Glutamatergic neuron (in vitro differentiated cells): ENCODE measurements around the gene C4A. TPM values are rescaled to one million over a fixed set of nuclear protein-coding genes. Genes with fewer than 3 reads are reported as not detected.
"Not testable (repeated sequence)": the region's sequence is repeated elsewhere in the genome, so short reads cannot be mapped to it uniquely, and the experiment has no call there.

ENCODE experiments used
- DNase-seq: peaks from one replicate; pipeline ENCODE4 v3.0.0; 2022
- H3K27ac Mint-ChIP-seq: one replicate; pipeline ENCODE4 v1.8.0; 2020; ENCODE audit warnings: mild to moderate bottlenecking, mixed read lengths, inconsistent platforms; ENCODE audit not compliant: unreplicated experiment
- H3K27me3 Mint-ChIP-seq: one replicate; pipeline ENCODE4 v1.8.0; 2020; ENCODE audit warnings: mild to moderate bottlenecking, moderate library complexity, mixed read lengths, inconsistent platforms; ENCODE audit not compliant: unreplicated experiment
- H3K36me3 Mint-ChIP-seq: one replicate; pipeline ENCODE4 v1.8.0; 2020; ENCODE audit warnings: mild to moderate bottlenecking, mixed read lengths, inconsistent platforms; ENCODE audit not compliant: unreplicated experiment
- H3K4me1 Mint-ChIP-seq: one replicate; pipeline ENCODE4 v1.8.0; 2020; ENCODE audit warnings: mild to moderate bottlenecking, low read depth, mixed read lengths, inconsistent platforms; ENCODE audit not compliant: unreplicated experiment
- H3K4me3 Mint-ChIP-seq: one replicate; pipeline ENCODE4 v1.8.0; 2020; ENCODE audit warnings: mild to moderate bottlenecking, mixed read lengths, inconsistent platforms; ENCODE audit not compliant: unreplicated experiment
- H3K9me3 Mint-ChIP-seq: one replicate; pipeline ENCODE4 v1.8.0; 2020; ENCODE audit warnings: mild to moderate bottlenecking, moderate library complexity, mixed read lengths, inconsistent platforms; ENCODE audit not compliant: unreplicated experiment
- total RNA-seq: library from RNA; stranded (reverse); fragmentation: NEBNext Ultra II Directional; extraction: Animal tissue kit (Norgen Biotek cat#: 25700); gene quantifications from one replicate; pipeline ENCODE4 v1.2.1, GENCODE V29; 2021; ENCODE audit not compliant: unreplicated experiment
- TF ChIP-seq, protein P1 (sequence below): fragments of 200-600 bp; sonication (generic); IDR thresholded peaks from one replicate; pipeline ENCODE4 v1.5.0; 2021; ENCODE audit not compliant: partially characterized antibody, unreplicated experiment

The C4A gene
- total RNA-seq, 1 donor from 2014 or later: 9.3 TPM

DNA sequence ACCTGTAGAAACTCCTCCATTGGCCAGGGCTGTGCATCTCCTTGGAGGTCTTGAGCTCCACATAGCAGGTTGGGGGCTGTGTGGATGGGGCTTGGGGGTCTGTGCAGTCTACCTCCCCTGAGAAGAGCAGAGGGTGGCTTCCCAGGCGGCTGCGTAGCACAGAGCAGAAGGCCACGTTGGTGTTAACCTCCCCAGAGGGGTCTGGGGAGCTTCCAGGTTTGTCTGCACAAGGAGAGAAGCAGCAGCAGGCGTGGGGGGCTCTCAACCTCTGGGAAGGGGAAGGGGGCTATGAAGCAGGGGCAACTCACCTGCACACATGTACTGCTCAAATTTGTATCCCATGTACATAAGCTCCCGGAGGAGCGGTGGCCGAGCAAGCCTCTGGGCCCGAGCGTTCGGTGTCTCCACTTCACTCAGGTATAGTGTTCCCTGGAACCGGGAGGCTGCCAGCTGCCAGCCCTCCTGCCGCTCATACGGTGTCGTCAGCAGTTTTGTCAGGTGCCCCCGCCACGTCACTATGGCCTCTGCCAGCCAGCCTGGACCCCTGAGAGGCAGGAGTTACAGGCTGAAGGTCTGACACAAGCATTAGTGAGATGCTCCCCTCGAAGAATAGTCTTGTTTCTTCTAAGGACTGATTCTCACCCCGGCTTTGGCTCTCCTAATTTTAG lies 11.1 kb upstream of the C4A start:
- Mint-ChIP-seq H3K9me3 (peaks cover 20% of the 10 kb centered on the region), H3K4me1 (peaks cover 8% of the 10 kb centered on the region), H3K4me3 (peak overlapping the region; percentile 92), H3K36me3 (peaks cover 5% of the 10 kb centered on the region), H3K27me3 (peaks cover 14% of the 10 kb centered on the region), H3K27ac (no peak overlapping the region)
- TF ChIP-seq, protein P1, sequence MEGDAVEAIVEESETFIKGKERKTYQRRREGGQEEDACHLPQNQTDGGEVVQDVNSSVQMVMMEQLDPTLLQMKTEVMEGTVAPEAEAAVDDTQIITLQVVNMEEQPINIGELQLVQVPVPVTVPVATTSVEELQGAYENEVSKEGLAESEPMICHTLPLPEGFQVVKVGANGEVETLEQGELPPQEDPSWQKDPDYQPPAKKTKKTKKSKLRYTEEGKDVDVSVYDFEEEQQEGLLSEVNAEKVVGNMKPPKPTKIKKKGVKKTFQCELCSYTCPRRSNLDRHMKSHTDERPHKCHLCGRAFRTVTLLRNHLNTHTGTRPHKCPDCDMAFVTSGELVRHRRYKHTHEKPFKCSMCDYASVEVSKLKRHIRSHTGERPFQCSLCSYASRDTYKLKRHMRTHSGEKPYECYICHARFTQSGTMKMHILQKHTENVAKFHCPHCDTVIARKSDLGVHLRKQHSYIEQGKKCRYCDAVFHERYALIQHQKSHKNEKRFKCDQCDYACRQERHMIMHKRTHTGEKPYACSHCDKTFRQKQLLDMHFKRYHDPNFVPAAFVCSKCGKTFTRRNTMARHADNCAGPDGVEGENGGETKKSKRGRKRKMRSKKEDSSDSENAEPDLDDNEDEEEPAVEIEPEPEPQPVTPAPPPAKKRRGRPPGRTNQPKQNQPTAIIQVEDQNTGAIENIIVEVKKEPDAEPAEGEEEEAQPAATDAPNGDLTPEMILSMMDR: no peak
- DNase-seq: no peak

GRCh38 chr6:31971279-31971992 lies 10.4 kb upstream of the C4A start:
- no peak for DNase-seq
- Mint-ChIP-seq H3K27ac (peak overlapping the region; percentile 79), H3K36me3 (peaks cover 5% of the 10 kb centered on the region), H3K27me3 (peaks cover 14% of the 10 kb centered on the region), H3K4me1 (peaks cover 8% of the 10 kb centered on the region), H3K4me3 (peak overlapping the region; percentile 92), H3K9me3 (peaks cover 20% of the 10 kb centered on the region)
- TF ChIP-seq, protein P1: no peak

DNA sequence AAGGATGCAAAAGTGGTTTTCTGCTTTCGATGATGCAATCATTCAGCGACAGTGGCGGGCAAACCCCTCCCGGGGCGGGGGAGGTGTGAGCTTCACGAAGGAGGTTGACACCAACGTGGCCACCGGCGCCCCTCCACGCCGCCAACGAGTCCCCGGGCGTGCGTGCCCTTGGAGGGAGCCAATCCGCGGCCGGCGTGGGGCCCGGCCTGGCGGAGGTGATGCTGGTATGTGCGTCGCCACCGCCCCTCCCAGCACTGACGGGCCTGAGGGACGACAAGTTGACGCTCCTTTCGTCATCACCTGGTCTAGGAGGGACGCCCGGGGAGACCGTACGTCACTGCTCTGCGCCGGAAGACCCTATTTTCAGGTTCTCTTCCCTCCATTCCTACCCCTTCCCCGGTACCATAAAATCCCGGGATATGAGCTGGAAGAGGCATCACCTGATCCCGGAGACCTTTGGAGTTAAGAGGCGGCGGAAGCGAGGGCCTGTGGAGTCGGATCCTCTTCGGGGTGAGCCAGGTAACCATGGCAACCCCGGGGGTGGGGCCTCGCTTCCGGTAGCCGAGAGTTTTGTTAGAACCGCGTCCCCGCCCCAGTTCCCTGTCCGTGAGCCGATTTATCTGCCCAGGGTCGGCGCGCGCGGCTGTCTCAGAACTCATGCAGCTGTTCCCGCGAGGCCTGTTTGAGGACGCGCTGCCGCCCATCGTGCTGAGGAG lies 9.7 kb upstream of the C4A start, which contains the start of gene DXO:
TSS of gene DXO (minus strand) at position 146 of the 716 bp plus-strand sequence. CDS start 463 bp downstream, outside the sequence.
- TF ChIP-seq, protein P1: no peak
- Mint-ChIP-seq H3K4me3 (peak within 1 kb of the TSS; percentile 92), H3K36me3 (peaks cover 5% of the 10 kb centered on the region), H3K27ac (peak within 1 kb of the TSS; percentile 79), H3K4me1 (peaks cover 8% of the 10 kb centered on the region), H3K27me3 (peaks cover 14% of the 10 kb centered on the region), H3K9me3 (peaks cover 20% of the 10 kb centered on the region)
- peak; percentile 90 for DNase-seq

DNA sequence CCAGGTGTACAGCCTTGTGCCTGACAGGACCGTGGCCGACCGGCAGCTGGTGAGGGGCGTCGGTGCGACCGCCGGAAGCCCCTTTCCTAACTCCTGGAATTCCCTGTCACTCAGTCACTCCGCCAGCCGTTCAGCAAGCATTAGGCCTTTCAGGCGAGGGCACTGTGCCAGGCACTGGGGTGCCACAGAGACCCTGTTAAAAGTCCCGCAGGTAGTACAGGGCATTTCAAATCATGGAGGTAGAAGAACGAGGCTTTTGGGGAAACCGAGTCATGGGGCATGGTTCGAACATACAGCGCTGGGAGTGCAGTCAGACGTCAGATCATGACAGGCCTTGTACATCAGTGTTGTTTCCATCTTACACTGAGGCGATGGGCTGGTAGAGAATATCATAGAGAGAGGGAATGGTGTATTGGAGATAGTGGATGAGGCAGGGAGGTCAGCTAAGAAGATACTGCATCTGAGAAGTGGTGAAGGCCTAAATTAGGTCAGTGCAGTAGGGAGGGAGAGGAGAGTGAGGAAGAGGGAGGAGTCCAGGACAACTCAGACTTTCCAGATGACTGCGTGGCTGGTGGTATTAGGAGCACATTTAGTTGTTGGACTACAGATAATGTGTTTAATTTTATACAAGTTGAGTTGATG lies 9.0 kb upstream of the C4A start:
- peaks cover 20% of the 10 kb centered on the region for H3K9me3 Mint-ChIP-seq
- H3K27ac Mint-ChIP-seq: peak overlapping the region; percentile 79
- peaks cover 14% of the 10 kb centered on the region for H3K27me3 Mint-ChIP-seq
- peaks cover 8% of the 10 kb centered on the region for H3K4me1 Mint-ChIP-seq
- peaks cover 5% of the 10 kb centered on the region for H3K36me3 Mint-ChIP-seq
- TF ChIP-seq, protein P1: no peak
- peak overlapping the region; percentile 92 for H3K4me3 Mint-ChIP-seq
- no peak for DNase-seq

- H3K36me3 Mint-ChIP-seq, H3K4me3 Mint-ChIP-seq, H3K27me3 Mint-ChIP-seq, DNase-seq, H3K4me1 Mint-ChIP-seq, H3K27ac Mint-ChIP-seq: not testable (repeated sequence)
- H3K9me3 Mint-ChIP-seq: peaks cover 16% of the 10 kb centered on the region
These were observed 5.8 kb upstream of the C4A start for GRCh38 chr6:31976065-31976464.
